B cell (primary cell): ENCODE data around the gene HS6ST2.

Experiments
- EZH2 ChIP-seq: IDR thresholded peaks from 2 replicates; pipeline ENCODE4 v1.6.1; 2012; ENCODE audit warnings: borderline replicate concordance, low read depth, mild to moderate bottlenecking, moderate library complexity, low read length; ENCODE audit not compliant: insufficient read depth, poor library complexity, severe bottlenecking
- TF ChIP-seq, protein P1 (sequence below): fragments of 200-600 bp; IDR thresholded peaks from one replicate; pipeline ENCODE4 v1.8.0; 2022; ENCODE audit warnings: antibody characterized with exemption, mild to moderate bottlenecking

DNA sequence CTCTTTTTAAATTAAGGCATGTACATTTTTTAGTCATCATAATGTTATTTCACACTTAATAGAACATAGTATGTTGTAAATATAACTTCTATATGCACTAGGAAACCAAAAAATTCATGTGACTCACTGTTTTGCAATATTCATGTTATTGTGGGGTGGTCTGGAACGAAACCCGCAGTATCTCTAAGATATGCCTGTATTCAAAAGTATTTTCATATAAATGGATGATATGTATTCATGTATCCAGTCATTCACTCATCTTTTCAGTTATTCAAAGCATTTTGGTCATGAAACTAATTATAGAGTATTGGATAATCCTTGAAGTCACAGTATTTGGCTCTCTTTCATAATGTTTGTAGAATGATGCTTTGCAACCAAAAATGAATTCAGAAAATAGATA is 168.1 kb downstream of the HS6ST2 start:
- no peak for TF ChIP-seq EZH2
- TF ChIP-seq, protein P1, sequence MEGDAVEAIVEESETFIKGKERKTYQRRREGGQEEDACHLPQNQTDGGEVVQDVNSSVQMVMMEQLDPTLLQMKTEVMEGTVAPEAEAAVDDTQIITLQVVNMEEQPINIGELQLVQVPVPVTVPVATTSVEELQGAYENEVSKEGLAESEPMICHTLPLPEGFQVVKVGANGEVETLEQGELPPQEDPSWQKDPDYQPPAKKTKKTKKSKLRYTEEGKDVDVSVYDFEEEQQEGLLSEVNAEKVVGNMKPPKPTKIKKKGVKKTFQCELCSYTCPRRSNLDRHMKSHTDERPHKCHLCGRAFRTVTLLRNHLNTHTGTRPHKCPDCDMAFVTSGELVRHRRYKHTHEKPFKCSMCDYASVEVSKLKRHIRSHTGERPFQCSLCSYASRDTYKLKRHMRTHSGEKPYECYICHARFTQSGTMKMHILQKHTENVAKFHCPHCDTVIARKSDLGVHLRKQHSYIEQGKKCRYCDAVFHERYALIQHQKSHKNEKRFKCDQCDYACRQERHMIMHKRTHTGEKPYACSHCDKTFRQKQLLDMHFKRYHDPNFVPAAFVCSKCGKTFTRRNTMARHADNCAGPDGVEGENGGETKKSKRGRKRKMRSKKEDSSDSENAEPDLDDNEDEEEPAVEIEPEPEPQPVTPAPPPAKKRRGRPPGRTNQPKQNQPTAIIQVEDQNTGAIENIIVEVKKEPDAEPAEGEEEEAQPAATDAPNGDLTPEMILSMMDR = no peak
